Measurements from ENCODE around the gene TECTA.

DNA sequence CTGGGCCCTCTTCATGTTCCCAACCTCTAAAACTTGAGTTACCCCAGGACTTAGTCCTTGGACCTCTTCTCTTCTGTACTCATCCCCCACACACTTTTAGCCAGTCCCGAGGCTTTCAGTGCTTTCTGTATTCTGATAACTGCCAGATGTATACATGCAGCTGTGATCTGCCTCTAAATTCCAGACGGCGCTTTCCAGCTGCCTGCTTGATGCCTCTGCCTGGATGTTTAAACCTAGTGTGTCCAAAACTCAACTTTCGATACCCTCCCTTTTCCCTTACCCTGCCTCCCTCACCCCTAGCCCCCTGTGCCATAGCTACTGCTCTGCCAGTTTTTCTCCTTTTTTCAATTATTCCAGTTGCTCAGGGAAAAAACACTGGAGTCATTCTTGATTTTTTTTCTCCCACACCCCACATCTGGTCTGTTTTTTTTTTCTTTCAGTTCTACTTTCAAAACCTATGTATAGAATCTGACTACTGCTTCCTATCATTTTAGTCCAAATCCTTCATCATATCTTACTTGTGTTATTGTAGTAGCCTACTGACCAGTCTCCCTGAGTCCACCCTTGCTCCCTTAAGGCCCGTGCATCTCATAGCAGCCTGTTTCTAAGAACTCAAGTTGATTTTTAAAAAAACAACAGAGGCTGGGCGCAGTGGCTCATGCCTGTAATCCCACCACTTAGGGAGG, 32.9 kb upstream of the TECTA start:
- TF ChIP-seq CTCF (IDR thresholded peaks at IDR 0.05): no peak
- TF ChIP-seq POLR2A (IDR thresholded peaks at IDR 0.05): no peak
